Fibroblast of lung (primary cell): ENCODE results near the gene ITGAE.

Experiments used
- CTCF ChIP-seq, 2 donors: IDR thresholded peaks in 1 of 2; conservative IDR thresholded peaks in 1 of 2; 1 replicate in 1 of 2; 2 replicates in 1 of 2; pipeline ENCODE4 v1.5.1; 2011 to 2012; ENCODE audit warnings: low read length in 2 of 2, control low read depth in 1 of 2, inconsistent platforms in 1 of 2, low read depth in 1 of 2, mild to moderate bottlenecking in 1 of 2
- EZH2 ChIP-seq: IDR thresholded peaks from 2 replicates; pipeline ENCODE4 v1.5.1; 2012; ENCODE audit warnings: low read length, control low read depth, mild to moderate bottlenecking; ENCODE audit errors: missing control alignments

GRCh38 chr17:3815925-3816324 is 14.9 kb upstream of the ITGAE start:
- TF ChIP-seq CTCF (conservative IDR thresholded peaks at IDR 0.05 in 1 of 2, IDR thresholded peaks at IDR 0.05 in 1 of 2; ENCODE audit: low read depth in 1 of 2, low read length in 2 of 2) (no peak), EZH2 (no peak)
